Epithelial cell of proximal tubule (primary cell): Measurements from ENCODE around the gene C3orf52. TPM values are rescaled to one million over a fixed set of nuclear protein-coding genes. Genes with fewer than 3 reads are reported as not detected.

Experiments
- DNase-seq: peaks from one replicate; pipeline ENCODE4 v3.0.0-alpha.2; 2011; ENCODE audit warnings: low read depth
- H3K4me3 ChIP-seq: 2 replicates; pipeline ENCODE4 v1.5.1; 2011; ENCODE audit warnings: low read depth, mild to moderate bottlenecking, low read length
- total RNA-seq: library from RNA; depleted of rRNA; stranded (reverse); fragments of >200 nt; gene quantifications from 2 replicates; pipeline ENCODE4 v1.2.3, GENCODE V29; 2015
- TF ChIP-seq, protein P1 (sequence below): conservative IDR thresholded peaks from 2 replicates; pipeline ENCODE4 v1.5.1; 2012; ENCODE audit warnings: low read depth, mild to moderate bottlenecking, low read length

Gene C3orf52
- total RNA-seq, 1 donor from 2014 or later, result 55.1 TPM

DNA sequence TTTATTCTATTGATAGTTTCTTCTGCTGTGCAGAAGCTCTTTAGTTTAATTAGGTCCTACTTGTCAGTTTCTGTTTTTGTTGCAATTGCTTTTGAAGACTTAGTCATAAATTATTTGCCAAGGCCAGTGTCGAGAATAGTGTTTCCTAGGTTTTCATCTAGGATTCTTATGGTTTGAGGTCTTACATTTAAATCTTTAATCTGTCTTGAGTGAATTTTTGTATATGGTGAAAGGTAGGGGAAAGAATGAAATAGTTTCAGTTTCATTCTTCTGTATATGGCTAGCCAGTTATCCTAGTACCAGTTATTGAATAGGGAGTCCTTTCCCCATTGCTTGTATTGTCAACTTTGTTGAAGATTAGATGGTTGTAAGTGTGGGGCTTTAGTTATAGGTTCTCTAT is 57.5 kb downstream of the C3orf52 start:
- DNase-seq, result no peak
- H3K4me3 ChIP-seq, result no peak overlapping the region
- TF ChIP-seq, protein P1, sequence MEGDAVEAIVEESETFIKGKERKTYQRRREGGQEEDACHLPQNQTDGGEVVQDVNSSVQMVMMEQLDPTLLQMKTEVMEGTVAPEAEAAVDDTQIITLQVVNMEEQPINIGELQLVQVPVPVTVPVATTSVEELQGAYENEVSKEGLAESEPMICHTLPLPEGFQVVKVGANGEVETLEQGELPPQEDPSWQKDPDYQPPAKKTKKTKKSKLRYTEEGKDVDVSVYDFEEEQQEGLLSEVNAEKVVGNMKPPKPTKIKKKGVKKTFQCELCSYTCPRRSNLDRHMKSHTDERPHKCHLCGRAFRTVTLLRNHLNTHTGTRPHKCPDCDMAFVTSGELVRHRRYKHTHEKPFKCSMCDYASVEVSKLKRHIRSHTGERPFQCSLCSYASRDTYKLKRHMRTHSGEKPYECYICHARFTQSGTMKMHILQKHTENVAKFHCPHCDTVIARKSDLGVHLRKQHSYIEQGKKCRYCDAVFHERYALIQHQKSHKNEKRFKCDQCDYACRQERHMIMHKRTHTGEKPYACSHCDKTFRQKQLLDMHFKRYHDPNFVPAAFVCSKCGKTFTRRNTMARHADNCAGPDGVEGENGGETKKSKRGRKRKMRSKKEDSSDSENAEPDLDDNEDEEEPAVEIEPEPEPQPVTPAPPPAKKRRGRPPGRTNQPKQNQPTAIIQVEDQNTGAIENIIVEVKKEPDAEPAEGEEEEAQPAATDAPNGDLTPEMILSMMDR, result no peak

DNA sequence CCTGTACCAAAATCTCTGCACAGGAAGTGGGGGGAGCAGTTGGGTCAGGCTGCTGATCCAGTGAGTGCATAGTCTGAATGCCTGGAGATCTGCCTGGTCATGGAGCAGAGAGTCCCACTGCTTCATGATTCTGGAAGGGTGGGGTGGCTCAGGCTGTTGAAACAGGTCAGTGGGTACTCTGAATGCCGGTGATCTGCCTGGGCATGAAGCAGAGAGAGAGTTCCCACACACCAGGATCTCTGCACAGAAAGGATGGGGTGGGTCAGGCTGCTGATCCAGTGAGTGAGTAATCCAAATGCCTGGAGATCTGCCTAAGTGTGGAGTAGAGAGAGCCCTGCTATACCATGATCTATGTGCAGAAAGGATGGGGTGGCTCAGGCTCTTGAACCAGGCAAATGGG is 62.9 kb downstream of the C3orf52 start:
- peak; percentile 41 for DNase-seq
- TF ChIP-seq, protein P1, result no peak
- no peak overlapping the region for H3K4me3 ChIP-seq

DNA sequence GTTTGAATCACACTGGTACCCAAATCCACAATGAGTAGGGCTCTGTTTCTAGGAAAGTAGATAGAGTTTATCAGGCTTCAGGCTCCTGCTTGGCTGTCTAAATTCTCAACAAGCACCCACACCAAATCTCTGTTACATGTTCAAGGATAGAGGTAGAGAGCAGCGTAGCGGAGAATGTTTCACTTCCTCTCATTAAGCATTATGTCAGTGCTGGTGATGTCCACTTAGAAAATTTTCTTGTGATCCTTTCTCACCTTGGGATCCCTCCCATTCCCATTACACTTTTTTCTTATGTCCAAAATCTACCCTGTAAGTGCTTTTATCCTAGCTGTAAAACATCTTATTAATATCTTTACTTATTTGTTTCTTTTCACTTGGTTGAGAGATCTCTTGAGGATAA is 81.6 kb downstream of the C3orf52 start:
- no peak overlapping the region for H3K4me3 ChIP-seq
- TF ChIP-seq, protein P1, result no peak
- DNase-seq, result no peak

Other genes with a start within 250 kb of the C3orf52 start
- 36.9 and 37.5 TPM in 2 replicates for gene PHLDB2, start 227.1 kb upstream of the C3orf52 start, total RNA-seq
- gene ABHD10, start 107.4 kb upstream of the C3orf52 start, total RNA-seq, result 18.2 and 27.7 TPM in 2 replicates
- gene TAGLN3, start 87.5 kb upstream of the C3orf52 start, total RNA-seq, result 5.7 and 10.0 TPM in 2 replicates
- not detected in 2 replicates for gene TMPRSS7, start 51.7 kb upstream of the C3orf52 start, total RNA-seq
- not detected in 2 replicates for gene GCSAM, start 46.9 kb downstream of the C3orf52 start, total RNA-seq
- not detected in 2 replicates for gene SLC9C1, start 207.8 kb downstream of the C3orf52 start, total RNA-seq
- gene CD200, start 246.8 kb downstream of the C3orf52 start, total RNA-seq, result 3.8 and 3.9 TPM in 2 replicates